ENCODE data around the gene DPEP3.

Gene DPEP3

DNA sequence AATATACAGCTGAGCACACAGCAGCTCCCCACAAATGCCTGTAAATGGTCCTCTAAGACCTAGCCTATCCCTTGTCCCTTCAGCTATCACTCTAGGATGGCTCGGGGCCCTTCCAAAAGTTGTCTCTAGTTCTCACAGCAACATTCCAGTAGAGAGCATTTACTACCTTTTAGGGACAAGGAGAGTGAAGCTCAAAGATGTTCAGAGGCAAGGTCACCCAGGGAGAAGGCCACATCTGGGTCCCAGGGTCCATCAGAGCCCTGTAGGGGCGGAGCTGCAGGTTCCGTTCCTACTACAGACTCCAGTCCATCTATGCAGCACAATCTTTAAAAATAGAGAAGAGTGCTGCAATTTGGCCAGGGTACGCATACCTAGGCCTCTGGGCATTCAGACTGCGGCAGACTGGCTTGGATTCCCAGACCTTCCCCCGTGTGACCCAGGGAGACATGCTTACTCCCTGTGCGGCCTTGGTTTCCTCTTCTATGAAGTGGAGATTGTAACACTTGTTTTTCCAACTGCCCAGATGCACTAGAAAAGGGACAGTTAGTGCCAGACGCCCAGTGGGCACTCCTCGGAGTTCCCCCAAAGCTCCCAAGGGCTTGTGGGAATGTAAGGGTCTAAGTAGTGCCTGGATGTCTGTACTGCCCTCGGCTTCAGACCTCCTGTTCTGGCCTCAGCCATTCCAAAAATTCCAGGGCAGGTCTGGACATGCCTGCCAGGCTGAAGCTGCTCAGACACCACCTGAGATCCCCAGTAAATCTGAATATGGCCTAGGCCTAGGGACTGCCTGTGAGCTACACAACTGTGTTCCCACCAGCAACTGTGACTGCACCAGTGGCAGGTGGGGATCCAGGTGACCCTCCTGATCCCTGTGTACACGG is 14.4 kb downstream of the DPEP3 start:
- no peak overlapping the region for H3K4me3 ChIP-seq (ENCODE audit: low read depth, low read length)
- no peak for DNase-seq (ENCODE audit: low read depth)
- TF ChIP-seq, protein P1, sequence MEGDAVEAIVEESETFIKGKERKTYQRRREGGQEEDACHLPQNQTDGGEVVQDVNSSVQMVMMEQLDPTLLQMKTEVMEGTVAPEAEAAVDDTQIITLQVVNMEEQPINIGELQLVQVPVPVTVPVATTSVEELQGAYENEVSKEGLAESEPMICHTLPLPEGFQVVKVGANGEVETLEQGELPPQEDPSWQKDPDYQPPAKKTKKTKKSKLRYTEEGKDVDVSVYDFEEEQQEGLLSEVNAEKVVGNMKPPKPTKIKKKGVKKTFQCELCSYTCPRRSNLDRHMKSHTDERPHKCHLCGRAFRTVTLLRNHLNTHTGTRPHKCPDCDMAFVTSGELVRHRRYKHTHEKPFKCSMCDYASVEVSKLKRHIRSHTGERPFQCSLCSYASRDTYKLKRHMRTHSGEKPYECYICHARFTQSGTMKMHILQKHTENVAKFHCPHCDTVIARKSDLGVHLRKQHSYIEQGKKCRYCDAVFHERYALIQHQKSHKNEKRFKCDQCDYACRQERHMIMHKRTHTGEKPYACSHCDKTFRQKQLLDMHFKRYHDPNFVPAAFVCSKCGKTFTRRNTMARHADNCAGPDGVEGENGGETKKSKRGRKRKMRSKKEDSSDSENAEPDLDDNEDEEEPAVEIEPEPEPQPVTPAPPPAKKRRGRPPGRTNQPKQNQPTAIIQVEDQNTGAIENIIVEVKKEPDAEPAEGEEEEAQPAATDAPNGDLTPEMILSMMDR (IDR thresholded peaks at IDR 0.05; ENCODE audit: control insufficient read depth, extremely low read depth, insufficient read depth), result no peak

- TF ChIP-seq, protein P1 (IDR thresholded peaks at IDR 0.05; ENCODE audit: control insufficient read depth, extremely low read depth, insufficient read depth), result no peak
- no peak for DNase-seq (ENCODE audit: low read depth)
- H3K4me3 ChIP-seq (ENCODE audit: low read depth, low read length), result no peak overlapping the region
Observed at GRCh38 chr16:67964477-67965131, 15.7 kb downstream of the DPEP3 start.

DNA sequence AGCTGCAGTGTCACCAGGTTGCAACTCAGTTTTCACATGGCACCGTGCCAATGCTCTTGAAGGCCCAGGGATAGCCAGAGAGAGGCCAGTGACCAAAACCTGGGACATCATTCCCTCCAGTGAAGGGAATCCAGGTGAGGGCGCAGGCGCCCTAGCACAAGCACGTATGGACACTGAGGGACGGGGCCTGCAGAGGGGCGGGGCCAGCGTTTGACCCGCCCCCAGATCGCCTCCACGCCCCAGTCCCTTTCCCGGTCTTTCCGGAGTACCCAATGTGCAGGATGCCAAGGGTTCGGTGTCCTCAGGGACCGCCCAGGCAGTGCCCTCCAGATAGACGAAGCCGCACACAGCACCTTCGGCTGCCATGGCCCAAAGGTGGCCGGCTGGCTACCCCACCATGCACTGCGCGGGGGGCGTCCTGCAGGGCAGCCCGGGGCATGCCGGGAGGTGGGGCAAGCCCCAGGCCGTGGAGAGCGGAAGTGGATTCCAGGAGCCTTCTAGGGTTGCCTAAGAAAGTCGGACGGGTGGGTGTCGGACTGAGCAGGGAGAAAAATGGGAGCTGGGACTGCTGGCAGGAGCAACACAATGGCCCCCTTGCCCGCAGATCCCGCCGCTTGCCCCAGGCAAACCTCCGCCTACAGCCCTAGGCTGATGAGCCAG is 16.5 kb downstream of the DPEP3 start:
- no peak for DNase-seq (ENCODE audit: low read depth)
- no peak overlapping the region for H3K4me3 ChIP-seq (ENCODE audit: low read depth, low read length)
- TF ChIP-seq, protein P1 (IDR thresholded peaks at IDR 0.05; ENCODE audit: control insufficient read depth, extremely low read depth, insufficient read depth), result no peak

- H3K4me3 ChIP-seq (ENCODE audit: low read depth, low read length), result no peak overlapping the region
- no peak for DNase-seq (ENCODE audit: low read depth)
- TF ChIP-seq, protein P1 (IDR thresholded peaks at IDR 0.05; ENCODE audit: control insufficient read depth, extremely low read depth, insufficient read depth), result no peak
Observed at GRCh38 chr16:67963292-67963661, 17.0 kb downstream of the DPEP3 start.

GRCh38 chr16:67962135-67962534 is 18.2 kb downstream of the DPEP3 start:
- TF ChIP-seq, protein P1 (IDR thresholded peaks at IDR 0.05; ENCODE audit: control insufficient read depth, extremely low read depth, insufficient read depth), result no peak
- no peak for DNase-seq (ENCODE audit: low read depth)
- no peak overlapping the region for H3K4me3 ChIP-seq (ENCODE audit: low read depth, low read length)

- TF ChIP-seq, protein P1 (IDR thresholded peaks at IDR 0.05; ENCODE audit: control insufficient read depth, extremely low read depth, insufficient read depth), result no peak
- peak; percentile 94 for DNase-seq (ENCODE audit: low read depth)
- H3K4me3 ChIP-seq (ENCODE audit: low read depth, low read length), result no peak overlapping the region
Observed at GRCh38 chr16:67961551-67961957, 18.7 kb downstream of the DPEP3 start.
